Measurements from ENCODE around the gene CDKL2. TPM values are rescaled to one million over a fixed set of nuclear protein-coding genes. Genes with fewer than 3 reads are reported as not detected.
A peak's percentile ranks its signal among the peaks of the same experiment; 100 is the strongest.

Gene CDKL2
- total RNA-seq, result 20.6 TPM
- long read RNA-seq, partial matches to known transcripts, result 4 of 11 reads
- long read RNA-seq, other reads (novel, unspliced or antisense), result 6 of 11 reads

DNA sequence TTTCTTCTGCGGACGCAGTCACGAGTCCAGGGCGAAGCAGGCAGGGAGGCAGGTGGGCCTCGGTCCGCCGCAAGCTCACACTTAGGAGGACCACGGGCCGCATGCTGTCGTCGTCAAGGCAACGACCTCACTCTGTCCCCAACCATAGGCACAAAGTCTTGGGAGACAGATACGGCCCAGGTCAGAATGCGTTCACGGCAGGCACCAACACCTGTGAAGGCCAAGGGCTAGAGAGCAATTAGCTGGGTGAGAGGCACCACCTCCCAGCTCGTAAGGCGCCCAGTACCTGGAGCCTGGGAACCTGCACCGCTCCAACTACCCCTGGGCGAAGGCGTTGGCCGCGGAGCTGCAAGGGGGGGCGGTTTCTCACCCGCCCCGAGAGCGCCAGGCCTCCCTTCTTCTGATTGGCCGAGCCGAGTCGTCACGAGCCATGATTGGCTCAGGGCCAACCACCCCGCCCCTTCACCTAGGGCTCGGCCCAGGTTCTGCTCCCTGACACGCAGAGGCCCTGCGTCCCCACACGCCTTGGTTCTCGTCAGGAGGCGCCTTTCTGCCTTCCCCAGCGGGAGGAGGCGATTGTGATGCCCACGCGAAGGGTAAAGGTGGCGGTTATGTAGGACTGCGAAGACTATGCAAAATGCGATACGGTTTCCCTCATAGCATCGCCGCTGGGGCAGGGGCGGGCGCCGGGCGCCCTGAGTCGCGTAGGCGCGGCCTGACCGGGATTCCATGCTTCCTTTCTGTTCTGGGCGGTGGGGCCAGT is at the start of gene CDKL2:
Gene CDKL2 (minus strand): TSS at position 355 of the 763 bp plus-strand sequence. CDS start 4,540 bp downstream, outside the sequence.
- H3K27ac ChIP-seq, result peak within 1 kb of the TSS; percentile 70
- TF ChIP-seq, protein P1, sequence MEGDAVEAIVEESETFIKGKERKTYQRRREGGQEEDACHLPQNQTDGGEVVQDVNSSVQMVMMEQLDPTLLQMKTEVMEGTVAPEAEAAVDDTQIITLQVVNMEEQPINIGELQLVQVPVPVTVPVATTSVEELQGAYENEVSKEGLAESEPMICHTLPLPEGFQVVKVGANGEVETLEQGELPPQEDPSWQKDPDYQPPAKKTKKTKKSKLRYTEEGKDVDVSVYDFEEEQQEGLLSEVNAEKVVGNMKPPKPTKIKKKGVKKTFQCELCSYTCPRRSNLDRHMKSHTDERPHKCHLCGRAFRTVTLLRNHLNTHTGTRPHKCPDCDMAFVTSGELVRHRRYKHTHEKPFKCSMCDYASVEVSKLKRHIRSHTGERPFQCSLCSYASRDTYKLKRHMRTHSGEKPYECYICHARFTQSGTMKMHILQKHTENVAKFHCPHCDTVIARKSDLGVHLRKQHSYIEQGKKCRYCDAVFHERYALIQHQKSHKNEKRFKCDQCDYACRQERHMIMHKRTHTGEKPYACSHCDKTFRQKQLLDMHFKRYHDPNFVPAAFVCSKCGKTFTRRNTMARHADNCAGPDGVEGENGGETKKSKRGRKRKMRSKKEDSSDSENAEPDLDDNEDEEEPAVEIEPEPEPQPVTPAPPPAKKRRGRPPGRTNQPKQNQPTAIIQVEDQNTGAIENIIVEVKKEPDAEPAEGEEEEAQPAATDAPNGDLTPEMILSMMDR (IDR thresholded peaks at IDR 0.05), result no peak
- no peaks in the 10 kb centered on the region for H3K36me3 ChIP-seq
- no peaks in the 10 kb centered on the region for H3K9me3 ChIP-seq
- H3K27me3 ChIP-seq, result no peaks in the 10 kb centered on the region
- ATAC-seq (peak; percentile 98), DNase-seq (peak; percentile 97)
- peak within 1 kb of the TSS; percentile 62 for H3K4me3 ChIP-seq
- no peaks in the 10 kb centered on the region for H3K4me1 ChIP-seq
- intact Hi-C loops (cut with DNase I), result no loop called here

DNA sequence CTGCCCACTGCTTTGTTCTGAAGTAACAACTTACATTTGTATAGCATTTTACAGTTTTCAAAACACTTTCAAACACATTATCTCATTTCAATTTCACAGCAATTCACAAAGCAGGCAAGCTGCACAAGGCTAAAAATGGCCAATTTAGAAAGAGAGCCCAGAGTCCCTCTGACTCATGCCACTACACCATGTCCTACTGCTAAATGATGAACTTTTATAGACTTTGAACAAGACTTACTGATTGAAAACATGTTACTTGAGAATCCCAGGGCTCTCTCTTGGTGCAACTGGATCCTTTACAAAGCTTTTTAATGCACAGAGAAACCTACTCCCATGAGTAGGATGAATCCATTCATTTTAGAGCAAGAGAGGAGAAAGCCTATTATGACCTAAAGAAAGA is 48.6 kb upstream of the CDKL2 start:
- DNase-seq (no peak), ATAC-seq (no peak)
- no peaks in the 10 kb centered on the region for H3K9me3 ChIP-seq
- peaks cover 4% of the 10 kb centered on the region for H3K4me1 ChIP-seq
- H3K4me3 ChIP-seq, result no peak overlapping the region
- no peak overlapping the region for H3K27ac ChIP-seq
- H3K36me3 ChIP-seq, result no peaks in the 10 kb centered on the region
- H3K27me3 ChIP-seq, result no peaks in the 10 kb centered on the region
- intact Hi-C loops (cut with DNase I), result no loop called here
- TF ChIP-seq, protein P1 (IDR thresholded peaks at IDR 0.05), result no peak

DNA sequence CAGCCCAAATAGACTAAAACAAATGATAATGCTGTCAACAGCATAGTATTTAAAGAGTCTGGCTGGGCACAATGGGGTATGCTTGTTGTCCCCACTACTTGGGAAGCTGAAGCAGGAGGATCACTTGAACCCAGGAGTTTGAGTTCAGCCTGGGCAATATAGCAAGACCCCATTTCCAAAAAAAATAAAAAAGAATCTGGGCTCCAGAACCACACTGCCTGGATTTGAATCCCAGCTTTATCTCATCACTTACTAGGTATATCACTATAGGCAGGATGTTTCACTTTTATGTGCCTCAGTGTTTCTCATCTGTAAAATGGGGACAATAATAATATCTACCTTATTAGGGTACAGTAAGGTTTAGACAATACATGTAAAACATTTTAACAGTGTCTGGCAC is 48.1 kb upstream of the CDKL2 start:
- H3K27ac ChIP-seq, result no peak overlapping the region
- H3K4me1 ChIP-seq, result peaks cover 7% of the 10 kb centered on the region
- H3K4me3 ChIP-seq, result no peak overlapping the region
- no peaks in the 10 kb centered on the region for H3K9me3 ChIP-seq
- ATAC-seq, result no peak
- intact Hi-C loops (cut with DNase I), result no loop called here
- TF ChIP-seq, protein P1 (IDR thresholded peaks at IDR 0.05), result no peak
- DNase-seq, result no peak
- no peaks in the 10 kb centered on the region for H3K27me3 ChIP-seq
- no peaks in the 10 kb centered on the region for H3K36me3 ChIP-seq

DNA sequence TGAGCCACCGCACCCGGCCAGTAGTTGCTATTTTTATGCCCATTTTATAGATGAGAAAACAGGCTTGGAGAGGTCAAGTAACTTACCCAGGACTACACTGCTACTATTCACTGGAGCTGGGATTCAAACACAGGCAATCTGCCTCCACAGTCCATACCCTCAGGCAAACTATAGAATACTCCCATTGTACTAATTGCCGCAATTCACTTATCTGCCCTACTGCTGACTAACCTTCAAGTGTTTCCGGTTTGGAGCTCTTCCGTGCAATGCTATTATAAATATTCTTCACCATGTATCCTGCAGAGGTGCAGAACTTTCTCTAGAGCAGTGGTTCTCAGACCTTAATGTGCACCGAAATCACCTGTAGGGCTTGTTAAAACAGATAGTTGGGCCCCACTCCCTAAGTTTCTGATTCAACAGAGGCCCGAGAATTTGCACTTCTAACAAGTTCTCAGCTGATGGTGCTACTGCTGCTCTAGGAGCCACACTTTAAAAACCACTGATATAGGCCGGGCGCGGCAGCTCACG is 44.7 kb upstream of the CDKL2 start:
- no peak overlapping the region for H3K4me3 ChIP-seq
- H3K27me3 ChIP-seq, result no peaks in the 10 kb centered on the region
- peaks cover 24% of the 10 kb centered on the region for H3K4me1 ChIP-seq
- TF ChIP-seq, protein P1 (IDR thresholded peaks at IDR 0.05), result no peak
- no peaks in the 10 kb centered on the region for H3K9me3 ChIP-seq
- ATAC-seq (no peak), DNase-seq (no peak)
- H3K27ac ChIP-seq, result no peak overlapping the region
- intact Hi-C loops (cut with DNase I), result no loop called here
- no peaks in the 10 kb centered on the region for H3K36me3 ChIP-seq

DNA sequence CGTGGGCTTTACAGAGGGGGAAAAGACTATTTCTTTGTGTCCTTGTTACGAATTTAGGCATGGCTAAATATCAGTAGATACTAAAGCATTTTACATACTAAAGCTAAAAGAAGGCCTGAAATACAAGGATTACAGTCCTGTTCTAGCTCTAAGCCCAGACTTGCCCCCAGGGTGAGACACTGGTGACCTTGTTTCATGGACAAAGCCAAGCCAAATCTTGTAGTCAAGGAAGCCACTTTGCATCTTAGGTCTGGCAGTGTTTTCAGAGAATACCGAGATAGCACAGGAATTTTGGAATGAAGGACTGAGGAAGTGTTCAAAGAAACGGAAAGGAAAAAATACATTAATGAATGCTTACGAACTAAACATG is 43.6 kb upstream of the CDKL2 start:
- Histone ChIP-seq H3K4me1 (peaks cover 27% of the 10 kb centered on the region), H3K27me3 (no peaks in the 10 kb centered on the region), H3K36me3 (no peaks in the 10 kb centered on the region), H3K27ac (peak overlapping the region; percentile 92), H3K9me3 (no peaks in the 10 kb centered on the region), H3K4me3 (peak overlapping the region; percentile 99)
- no peak for DNase-seq
- ATAC-seq, result no peak
- TF ChIP-seq, protein P1 (IDR thresholded peaks at IDR 0.05), result no peak
- intact Hi-C loops (cut with DNase I), result no loop called here
